NCI-H1436 treated with DMSO at 0.1 percent for 48 hours (cell line): ENCODE data around the gene ODAM.
"Not testable (repeated sequence)": the region's sequence is repeated elsewhere in the genome, so short reads cannot be mapped to it uniquely, and the experiment has no call there.

ENCODE experiments used
- DNase-seq: peaks from one replicate; lab custom pipeline; 2025; lab: John Stamatoyannopoulos, UW

Gene ODAM

GRCh38 chr4:70221818-70222217, 26.3 kb downstream of the ODAM start:
- not testable (repeated sequence) for DNase-seq

GRCh38 chr4:70225824-70226223, 30.3 kb downstream of the ODAM start, which contains the start of gene FDCSP:
FDCSP (plus strand) TSS chr4:70226124; CDS start chr4:70231195, 5,071 bp downstream.
- no peak for DNase-seq

- DNase-seq, result no peak
Observed at GRCh38 chr4:70236125-70236524, 40.6 kb downstream of the ODAM start.

- DNase-seq, result no peak
Observed at GRCh38 chr4:70239131-70239883, 43.8 kb downstream of the ODAM start.

DNA sequence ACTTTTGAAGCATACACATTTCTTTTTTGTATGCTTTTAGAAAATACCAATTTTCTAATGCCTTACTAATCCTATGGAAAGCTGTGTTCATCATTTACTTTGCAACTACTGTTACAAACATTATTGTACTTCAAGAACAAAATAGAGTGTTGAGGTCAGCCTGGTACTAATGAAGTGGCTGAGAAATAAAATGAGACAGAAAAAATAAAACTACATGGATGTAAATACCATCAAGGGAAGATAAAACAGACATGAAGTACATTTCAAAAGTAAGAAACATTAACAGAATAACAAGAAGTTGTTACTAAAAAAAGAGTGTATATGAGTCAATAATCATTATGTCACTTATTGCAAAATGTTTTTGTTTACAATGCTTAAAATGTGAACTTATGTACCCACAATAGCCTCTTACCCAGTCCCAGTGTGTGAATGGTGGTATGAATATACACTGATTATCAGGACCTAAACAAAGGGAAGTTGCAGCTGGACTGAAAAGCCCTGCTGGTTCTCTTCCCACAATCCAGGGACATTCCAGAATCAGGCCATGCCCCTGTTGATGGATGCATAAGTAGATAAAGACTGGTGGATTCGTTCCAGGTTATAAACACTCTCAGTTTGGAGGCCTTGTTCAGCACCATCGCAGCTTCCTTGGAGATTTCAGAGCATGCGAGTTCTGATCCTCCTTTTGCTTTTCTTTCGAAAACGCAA, 44.5 kb downstream of the ODAM start:
- no peak for DNase-seq

GRCh38 chr4:70242297-70242696, 46.8 kb downstream of the ODAM start, which contains the start of gene CSN3:
CSN3 (plus strand) TSS chr4:70242597; CDS start chr4:70244820, 2,223 bp downstream.
- not testable (repeated sequence) for DNase-seq

- DNase-seq, result no peak
Observed at GRCh38 chr4:70243091-70243490, 47.6 kb downstream of the ODAM start.

GRCh38 chr4:70251250-70251944, 55.9 kb downstream of the ODAM start:
- no peak for DNase-seq

DNA sequence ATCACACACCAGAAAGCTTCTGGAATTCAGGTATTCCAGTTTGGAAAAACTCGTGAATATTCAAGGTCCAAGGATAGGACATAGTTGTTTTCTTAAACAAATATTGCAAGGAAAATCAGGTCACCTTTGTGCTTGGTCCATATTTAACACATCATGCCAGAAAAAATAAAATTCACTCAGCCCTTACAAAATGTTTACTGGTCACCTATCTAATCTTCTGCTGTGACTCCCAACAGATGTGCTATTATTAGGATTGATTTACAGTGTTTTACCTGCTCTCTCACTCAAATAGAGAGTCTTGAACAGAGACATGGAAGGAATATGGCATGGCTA, 56.4 kb downstream of the ODAM start:
- DNase-seq, result no peak
